Measurements from ENCODE around the gene AKAP13. TPM values are rescaled to one million over a fixed set of nuclear protein-coding genes. Genes with fewer than 3 reads are reported as not detected.
A peak's percentile ranks its signal among the peaks of the same experiment; 100 is the strongest.

Gene AKAP13
- total RNA-seq, 4 donors from 2014 or later, result 332 to 362 (median 351) TPM

DNA sequence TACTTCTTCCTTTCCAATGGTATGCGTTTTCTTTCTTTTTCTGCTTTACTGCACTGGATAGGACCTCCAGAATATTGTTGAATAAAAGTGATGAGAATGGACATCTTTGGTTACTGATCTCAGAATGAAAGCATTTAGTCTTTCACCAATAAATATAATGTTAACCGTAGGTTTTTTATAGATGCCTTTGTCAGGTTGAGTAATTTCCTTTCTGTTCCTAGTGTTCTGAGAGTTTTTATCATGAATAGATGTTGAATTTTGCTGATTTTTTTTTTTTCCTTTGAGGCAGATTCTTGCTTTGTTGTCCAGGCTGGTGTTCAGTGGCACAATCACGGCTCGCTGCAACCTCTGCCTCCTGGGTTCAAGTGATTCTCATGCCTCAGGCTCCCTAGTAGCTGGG is 255.9 kb downstream of the AKAP13 start:
- Histone ChIP-seq H3K4me3 (no peak overlapping the region), H3K27ac (no peak overlapping the region), H3K9me3 (no peaks in the 10 kb centered on the region), H3K27me3 (no peaks in the 10 kb centered on the region), H3K4me1 (peaks cover 0 to 69% (median 16%) of the 10 kb centered on the region in 4 donors), H3K36me3 (peaks cover 0 to 24% (median 0%) of the 10 kb centered on the region in 3 donors)
- TF ChIP-seq, protein P1, sequence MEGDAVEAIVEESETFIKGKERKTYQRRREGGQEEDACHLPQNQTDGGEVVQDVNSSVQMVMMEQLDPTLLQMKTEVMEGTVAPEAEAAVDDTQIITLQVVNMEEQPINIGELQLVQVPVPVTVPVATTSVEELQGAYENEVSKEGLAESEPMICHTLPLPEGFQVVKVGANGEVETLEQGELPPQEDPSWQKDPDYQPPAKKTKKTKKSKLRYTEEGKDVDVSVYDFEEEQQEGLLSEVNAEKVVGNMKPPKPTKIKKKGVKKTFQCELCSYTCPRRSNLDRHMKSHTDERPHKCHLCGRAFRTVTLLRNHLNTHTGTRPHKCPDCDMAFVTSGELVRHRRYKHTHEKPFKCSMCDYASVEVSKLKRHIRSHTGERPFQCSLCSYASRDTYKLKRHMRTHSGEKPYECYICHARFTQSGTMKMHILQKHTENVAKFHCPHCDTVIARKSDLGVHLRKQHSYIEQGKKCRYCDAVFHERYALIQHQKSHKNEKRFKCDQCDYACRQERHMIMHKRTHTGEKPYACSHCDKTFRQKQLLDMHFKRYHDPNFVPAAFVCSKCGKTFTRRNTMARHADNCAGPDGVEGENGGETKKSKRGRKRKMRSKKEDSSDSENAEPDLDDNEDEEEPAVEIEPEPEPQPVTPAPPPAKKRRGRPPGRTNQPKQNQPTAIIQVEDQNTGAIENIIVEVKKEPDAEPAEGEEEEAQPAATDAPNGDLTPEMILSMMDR (IDR thresholded peaks at IDR 0.05), result no peak
- TF ChIP-seq EP300 (IDR thresholded peaks at IDR 0.05), result no peak
- no peak for TF ChIP-seq POLR2A (IDR thresholded peaks at IDR 0.05)
- WGBS, 2 donors, result 83 to 95% methylated on average over 4 of the region's 4 CpGs
- DNase-seq (ENCODE audit: low spot score in 2 of 2), result no peak

DNA sequence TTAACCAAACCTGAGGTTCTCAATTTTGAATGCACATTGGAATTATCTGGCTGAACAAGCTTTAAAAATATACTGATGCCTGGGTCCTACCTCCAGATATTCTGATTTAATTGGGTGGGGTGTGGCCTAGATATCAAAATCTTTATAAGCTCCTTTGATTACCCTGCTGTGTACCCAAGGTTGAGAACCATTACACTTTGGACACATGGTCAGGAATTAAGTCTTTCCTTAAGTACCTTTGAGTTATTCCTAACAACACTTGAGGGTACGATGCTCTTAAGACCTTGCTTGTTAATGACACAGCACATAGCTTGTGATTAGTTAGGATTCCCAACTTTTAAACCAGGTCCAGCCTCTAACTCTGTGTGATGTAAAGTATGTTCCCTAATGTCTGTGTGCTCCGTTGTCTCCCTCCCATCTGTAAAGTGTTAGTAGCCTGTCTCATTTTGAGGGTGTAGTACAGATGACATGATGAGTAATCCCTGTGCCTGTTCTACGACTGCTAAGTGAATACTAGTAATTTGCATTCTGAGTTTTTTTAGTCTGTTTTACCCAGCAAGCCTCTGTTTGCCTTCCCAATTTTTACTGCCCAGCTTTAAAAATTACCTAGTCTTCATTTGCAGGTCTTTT is 259.5 kb downstream of the AKAP13 start:
- Histone ChIP-seq H3K4me3 (no peak overlapping the region), H3K27me3 (no peaks in the 10 kb centered on the region), H3K9me3 (no peaks in the 10 kb centered on the region), H3K36me3 (peaks cover 0 to 24% (median 0%) of the 10 kb centered on the region in 3 donors), H3K27ac (peak overlapping the region in 2 of 4 donors; percentile 41 to 55), H3K4me1 (peaks cover 0 to 68% (median 29%) of the 10 kb centered on the region in 4 donors)
- TF ChIP-seq POLR2A (IDR thresholded peaks at IDR 0.05) (no peak), EP300 (IDR thresholded peaks at IDR 0.05) (no peak)
- TF ChIP-seq, protein P1 (IDR thresholded peaks at IDR 0.05), result no peak
- no peak for DNase-seq (ENCODE audit: low spot score in 2 of 2)
- 41% methylated on average over 3 of the region's 3 CpGs for WGBS, 2 donors

GRCh38 chr15:85642065-85642692 is 261.8 kb downstream of the AKAP13 start:
- H3K36me3 ChIP-seq, result peaks cover 2 to 26% (median 11%) of the 10 kb centered on the region in 3 donors
- no peaks in the 10 kb centered on the region for H3K27me3 ChIP-seq
- H3K27ac ChIP-seq, result peak overlapping the region; percentile 67 to 93 (median 86)
- no peak for TF ChIP-seq EP300 (IDR thresholded peaks at IDR 0.05)
- no peak for TF ChIP-seq POLR2A (IDR thresholded peaks at IDR 0.05)
- TF ChIP-seq, protein P1 (IDR thresholded peaks at IDR 0.05), result peak in 2 of 5 experiments; percentile 25 to 33
- H3K4me3 ChIP-seq, result peak overlapping the region in 2 of 4 donors; percentile 2 to 31
- no peak for DNase-seq (ENCODE audit: low spot score in 2 of 2)
- no peaks in the 10 kb centered on the region for H3K9me3 ChIP-seq
- 26 to 32% methylated on average over 5 of the region's 5 CpGs for WGBS, 2 donors
- H3K4me1 ChIP-seq, result peaks cover 0 to 74% (median 33%) of the 10 kb centered on the region in 4 donors

- DNase-seq (ENCODE audit: low spot score in 2 of 2), result peak in 1 of 2 donors; percentile 65
- WGBS, 2 donors, result 11 to 13% methylated on average over 6 of the region's 6 CpGs
- peak overlapping the region in 2 of 4 donors; percentile 2 to 31 for H3K4me3 ChIP-seq
- TF ChIP-seq, protein P1 (IDR thresholded peaks at IDR 0.05), result no peak
- TF ChIP-seq EP300 (IDR thresholded peaks at IDR 0.05), result peak in 1 of 2 donors; percentile 79
- peak in 1 of 2 donors; percentile 41 for TF ChIP-seq POLR2A (IDR thresholded peaks at IDR 0.05)
- no peaks in the 10 kb centered on the region for H3K27me3 ChIP-seq
- peak overlapping the region; percentile 67 to 93 (median 86) for H3K27ac ChIP-seq
- peaks cover 2 to 31% (median 11%) of the 10 kb centered on the region in 3 donors for H3K36me3 ChIP-seq
- H3K9me3 ChIP-seq, result no peaks in the 10 kb centered on the region
- peaks cover 0 to 74% (median 33%) of the 10 kb centered on the region in 4 donors for H3K4me1 ChIP-seq
These were observed 262.3 kb downstream of the AKAP13 start for GRCh38 chr15:85642693-85643066.

- 78 to 84% methylated on average over 4 of the region's 4 CpGs for WGBS, 2 donors
These were observed 266.2 kb downstream of the AKAP13 start for GRCh38 chr15:85646538-85647091.

More at GRCh38 chr15:85646538-85647091, 266.2 kb downstream of the AKAP13 start:
- Histone ChIP-seq H3K27me3 (no peaks in the 10 kb centered on the region), H3K4me1 (peaks cover 0 to 69% (median 39%) of the 10 kb centered on the region in 4 donors), H3K27ac (peak overlapping the region in 1 of 4 donors; percentile 26), H3K36me3 (peaks cover 2 to 24% (median 15%) of the 10 kb centered on the region in 3 donors), H3K9me3 (no peaks in the 10 kb centered on the region), H3K4me3 (no peak overlapping the region)
- DNase-seq (ENCODE audit: low spot score in 2 of 2), result no peak
- TF ChIP-seq EP300 (IDR thresholded peaks at IDR 0.05), result no peak
- no peak for TF ChIP-seq POLR2A (IDR thresholded peaks at IDR 0.05)
- TF ChIP-seq, protein P1 (IDR thresholded peaks at IDR 0.05), result no peak
